Adrenal gland (tissue), 12 donors: ENCODE measurements around the gene PHF21A. TPM values are rescaled to one million over a fixed set of nuclear protein-coding genes. Genes with fewer than 3 reads are reported as not detected.
A peak's percentile ranks its signal among the peaks of the same experiment; 100 is the strongest.

Experiments
- DNase-seq, 7 donors: peaks; one replicate each; pipeline ENCODE4 v3.0.0-alpha.2; 2019 to 2020
- H3K27ac ChIP-seq, 5 donors: fragments of 200-600 bp; sonication (generic) in 4 of 5; 1 replicate in 3 of 5; 2 replicates in 2 of 5; pipeline versions ENCODE4 v1.5.1 to v1.8.0; 2016 to 2020; ENCODE audit warnings: mild to moderate bottlenecking in 1 of 5
- H3K27me3 ChIP-seq: fragments of 200-600 bp; 2 replicates; pipeline ENCODE4 v1.8.0; 2021
- H3K36me3 ChIP-seq, 2 donors: fragments of 200-600 bp; replicated peaks in 1 of 2; 1 replicate in 1 of 2; 2 replicates in 1 of 2; pipeline versions ENCODE4 v1.5.1 to v1.8.0; 2018 to 2022
- H3K4me1 ChIP-seq, 2 donors: fragments of 200-600 bp; replicated peaks in 1 of 2; 1 replicate in 1 of 2; 2 replicates in 1 of 2; pipeline versions ENCODE4 v1.5.1 to v1.8.0; 2018 to 2021
- H3K4me3 ChIP-seq, 4 donors: fragments of 200-600 bp; sonication (generic) in 3 of 4; one replicate each; pipeline ENCODE4 v1.5.1; 2016 to 2018
- H3K9me3 ChIP-seq, 3 donors: fragments of 200-600 bp; sonication (generic) in 1 of 3; replicated peaks in 1 of 3; 1 replicate in 2 of 3; 2 replicates in 1 of 3; pipeline versions ENCODE4 v1.5.1 to v1.8.0; 2016 to 2021
- CTCF ChIP-seq, 6 experiments: fragments of 450-650 bp in 4 of 6; fragments of 200-600 bp in 2 of 6; sonication (generic) in 1 of 6; IDR thresholded peaks; 1 replicate in 5 of 6; 2 replicates in 1 of 6; pipeline versions ENCODE4 v1.5.1 to v1.8.0; 2016 to 2021; ENCODE audit warnings: antibody characterized with exemption in 6 of 6, mild to moderate bottlenecking in 2 of 6, moderate library complexity in 1 of 6
- POLR2A ChIP-seq, 2 donors: fragments of 450-650 bp; IDR thresholded peaks; one replicate each; pipeline ENCODE4 v1.6.1; 2017; ENCODE audit warnings: antibody characterized with exemption in 2 of 2, mild to moderate bottlenecking in 2 of 2, moderate library complexity in 1 of 2
- whole genome bisulfite sequencing, 4 donors: extraction: QIAGEN DNeasy Blood & Tissue Kit in 2 of 4; methylation state at CpG; one replicate each; pipeline versions ENCODE4 v1.1.5 to v1.1.7; 2013 to 2017; 5-methylcytosine and 5-hydroxymethylcytosine counted together
- intact Hi-C, 2 donors: fragments of 100-400 bp; cut with DNase I; formaldehyde crosslinking; loops; one replicate each; pipeline versions ENCODE4 v1.14.1 to v1.15.0; 2022 to 2023
- polyA plus RNA-seq, 3 donors: library from polyadenylated mRNA; stranded (reverse); fragments of 200-250 nt in 2 of 3; fragments of 350-450 nt in 1 of 3; fragmentation: Illumina TruSeq in 1 of 3; extraction: RNeasy Lipid Tissue Mini Kit (QIAGEN cat#74804) in 1 of 3; gene quantifications; one replicate each; pipeline ENCODE4 v1.2.3, GENCODE V29; 2013 to 2014
- total RNA-seq, 9 donors: library from RNA; depleted of rRNA in 4 of 9; stranded (reverse); fragments of >200 nt in 4 of 9; fragments of 120-200 nt in 1 of 9; fragmentation: NEBNext Ultra II Directional in 1 of 9; extraction: Animal tissue kit (Norgen Biotek cat#: 25700) in 1 of 9; gene quantifications; one replicate each; pipeline versions ENCODE4 v1.1.0 to v1.2.4, GENCODE V29; 2013 to 2023
- donor health status: healthy with polysubstance abuse.
- donor health status: Bipolar disorder and iron deficiency.
- donor health status: DM: yes; HTN: yes; CAD: no.
- donor health status: DM: no; HTN: no; CAD: no.
- donor health status: DM: no; HTN: no; CAD: no.
- donor health status: DM: yes; HTN: yes; CAD: no.

The PHF21A gene
- total and polyA plus RNA-seq, 12 donors, result 28.4 to 85.1 (median 40.0) TPM

- TF ChIP-seq CTCF (IDR thresholded peaks at IDR 0.05), result no peak
- no peak for TF ChIP-seq POLR2A (IDR thresholded peaks at IDR 0.05)
- WGBS, 4 donors, result 78 to 89% (median 84%) methylated on average over 2 of the region's 2 CpGs
- no peaks in the 10 kb centered on the region for H3K9me3 ChIP-seq
- intact Hi-C loops, result no loop called here
- H3K27me3 ChIP-seq, result no peaks in the 10 kb centered on the region
- peak overlapping the region in 1 of 5 donors; percentile 27 for H3K27ac ChIP-seq
- DNase-seq, result no peak
- H3K4me1 ChIP-seq, result peaks cover 24 to 66% of the 10 kb centered on the region in 2 donors
- no peaks in the 10 kb centered on the region for H3K36me3 ChIP-seq
- no peak overlapping the region for H3K4me3 ChIP-seq
Measured at GRCh38 chr11:46107780-46108179, 13.5 kb downstream of the PHF21A start.

- Histone ChIP-seq H3K27ac (peak overlapping the region in 1 of 5 donors; percentile 27), H3K36me3 (no peaks in the 10 kb centered on the region), H3K4me3 (no peak overlapping the region), H3K27me3 (no peaks in the 10 kb centered on the region), H3K4me1 (peaks cover 20 to 63% of the 10 kb centered on the region in 2 donors), H3K9me3 (no peaks in the 10 kb centered on the region)
- intact Hi-C loops, result no loop called here
- DNase-seq, result no peak
- 73 to 90% (median 86%) methylated on average over 4 of the region's 4 CpGs for WGBS, 4 donors
- TF ChIP-seq POLR2A (IDR thresholded peaks at IDR 0.05) (no peak), CTCF (IDR thresholded peaks at IDR 0.05) (no peak)
Measured at GRCh38 chr11:46107408-46107718, 13.9 kb downstream of the PHF21A start.

- WGBS, 4 donors, result 51 to 61% (median 56%) methylated on average over 5 of the region's 5 CpGs
- Histone ChIP-seq H3K36me3 (no peaks in the 10 kb centered on the region), H3K4me1 (peaks cover 14 to 57% of the 10 kb centered on the region in 2 donors), H3K4me3 (no peak overlapping the region), H3K9me3 (no peaks in the 10 kb centered on the region), H3K27ac (peak overlapping the region in 1 of 5 donors; percentile 27), H3K27me3 (no peaks in the 10 kb centered on the region)
- TF ChIP-seq CTCF (IDR thresholded peaks at IDR 0.05), result no peak
- no peak for TF ChIP-seq POLR2A (IDR thresholded peaks at IDR 0.05)
- no peak for DNase-seq
- intact Hi-C loops, result no loop called here
Measured at GRCh38 chr11:46106530-46107407, 14.5 kb downstream of the PHF21A start.

GRCh38 chr11:46105926-46106325 lies 15.3 kb downstream of the PHF21A start:
- no peak overlapping the region for H3K4me3 ChIP-seq
- intact Hi-C loops, result no loop called here
- no peaks in the 10 kb centered on the region for H3K27me3 ChIP-seq
- no peak for TF ChIP-seq POLR2A (IDR thresholded peaks at IDR 0.05)
- no peak for TF ChIP-seq CTCF (IDR thresholded peaks at IDR 0.05)
- H3K4me1 ChIP-seq, result peaks cover 13 to 56% of the 10 kb centered on the region in 2 donors
- no peaks in the 10 kb centered on the region for H3K9me3 ChIP-seq
- H3K27ac ChIP-seq, result no peak overlapping the region
- no peak for DNase-seq
- no peaks in the 10 kb centered on the region for H3K36me3 ChIP-seq
- WGBS, 4 donors, result 60 to 72% (median 67%) methylated on average over 2 of the region's 2 CpGs
